NCI-H774 (cell line): ENCODE measurements around the gene SCG3.

Source experiments
- DNase-seq: peaks from one replicate; lab custom pipeline; 2025; lab: John Stamatoyannopoulos, UW

SCG3 gene

GRCh38 chr15:51758645-51759044 is 77.3 kb downstream of the SCG3 start:
- DNase-seq, result no peak

GRCh38 chr15:51759557-51760070 is 78.3 kb downstream of the SCG3 start:
- no peak for DNase-seq

GRCh38 chr15:51760805-51761204 is 79.5 kb downstream of the SCG3 start:
- DNase-seq, result no peak

- no peak for DNase-seq
Measured at GRCh38 chr15:51765751-51766150, 84.4 kb downstream of the SCG3 start.

GRCh38 chr15:51766341-51766740 is 85.0 kb downstream of the SCG3 start:
- DNase-seq, result no peak

- no peak for DNase-seq
Measured at GRCh38 chr15:51768018-51768417, 86.7 kb downstream of the SCG3 start.
